Activated T-helper 2 cell treated with anti-CD3 and anti-CD28 coated beads, Interferon-gamma antibody, Interleukin-2, Interleukin-4, amounts not matched to agents 10 μg/mL and 5 μg/mL and 100 μg/mL, durations not matched to agents 14 hours and 24 hours and 36 hours (primary cell): ENCODE data around the gene LMTK3. TPM values are rescaled to one million over a fixed set of nuclear protein-coding genes. Genes with fewer than 3 reads are reported as not detected.
"Not testable (repeated sequence)": the region's sequence is repeated elsewhere in the genome, so short reads cannot be mapped to it uniquely, and the experiment has no call there.

Experiments used
- DNase-seq: peaks from one replicate; pipeline ENCODE4 v3.0.0; 2021; ENCODE audit warnings: low spot score
- H3K27ac Mint-ChIP-seq: one replicate; pipeline ENCODE4 v1.8.0; 2021; ENCODE audit warnings: mixed read lengths
- H3K27me3 Mint-ChIP-seq: one replicate; pipeline ENCODE4 v1.8.0; 2021; ENCODE audit warnings: low read depth, mixed read lengths
- H3K36me3 Mint-ChIP-seq: one replicate; pipeline ENCODE4 v1.8.0; 2021; ENCODE audit warnings: low read depth, mixed read lengths
- H3K4me1 Mint-ChIP-seq: one replicate; pipeline ENCODE4 v1.8.0; 2021; ENCODE audit warnings: low read depth, mixed read lengths
- H3K4me3 Mint-ChIP-seq: one replicate; pipeline ENCODE4 v1.8.0; 2021; ENCODE audit warnings: low read depth, mild to moderate bottlenecking, moderate library complexity, mixed read lengths
- H3K9me3 Mint-ChIP-seq: one replicate; pipeline ENCODE4 v1.8.0; 2021; ENCODE audit warnings: mixed read lengths
- intact Hi-C: fragments of 100-400 bp; cut with micrococcal nuclease; formaldehyde crosslinking; loops from one replicate; pipeline ENCODE4 v1.15.1; 2023
- total RNA-seq: library from RNA; stranded (reverse); gene quantifications from 2 replicates; pipeline ENCODE4 v1.2.3, GENCODE V29; 2022

Gene LMTK3
- total RNA-seq, 1 donor from 2014 or later = 5.1 TPM

GRCh38 chr19:48487544-48487943, 24.1 kb downstream of the LMTK3 start:
- no peak for DNase-seq
- Mint-ChIP-seq H3K4me1 (peaks cover 14% of the 10 kb centered on the region), H3K9me3 (no peaks in the 10 kb centered on the region), H3K27ac (no peak overlapping the region), H3K4me3 (no peak overlapping the region), H3K36me3 (no peaks in the 10 kb centered on the region), H3K27me3 (peaks cover 13% of the 10 kb centered on the region)
- intact Hi-C loops = no loop called here

- H3K4me3 Mint-ChIP-seq, DNase-seq, H3K36me3 Mint-ChIP-seq, H3K27ac Mint-ChIP-seq, H3K27me3 Mint-ChIP-seq, H3K9me3 Mint-ChIP-seq, intact Hi-C loops, H3K4me1 Mint-ChIP-seq: not testable (repeated sequence)
Observed at GRCh38 chr19:48486706-48487105, 24.9 kb downstream of the LMTK3 start.

- intact Hi-C loops = no loop called here
Observed at GRCh38 chr19:48484931-48485612, 26.6 kb downstream of the LMTK3 start.

GRCh38 chr19:48484247-48484893, 27.3 kb downstream of the LMTK3 start:
- peaks cover 10% of the 10 kb centered on the region for H3K4me1 Mint-ChIP-seq
- no peak for DNase-seq
- intact Hi-C loops = no loop called here
- H3K4me3 Mint-ChIP-seq = no peak overlapping the region
- H3K36me3 Mint-ChIP-seq = peaks cover 5% of the 10 kb centered on the region
- no peaks in the 10 kb centered on the region for H3K9me3 Mint-ChIP-seq
- H3K27ac Mint-ChIP-seq = no peak overlapping the region
- H3K27me3 Mint-ChIP-seq = no peaks in the 10 kb centered on the region

More at GRCh38 chr19:48484931-48485612, 26.6 kb downstream of the LMTK3 start:
- H3K27me3 Mint-ChIP-seq = no peaks in the 10 kb centered on the region
- peaks cover 7% of the 10 kb centered on the region for H3K4me1 Mint-ChIP-seq
- H3K4me3 Mint-ChIP-seq = no peak overlapping the region
- H3K36me3 Mint-ChIP-seq = no peaks in the 10 kb centered on the region
- no peak overlapping the region for H3K27ac Mint-ChIP-seq
- H3K9me3 Mint-ChIP-seq = no peaks in the 10 kb centered on the region
- DNase-seq = no peak

- Mint-ChIP-seq H3K27me3 (no peaks in the 10 kb centered on the region), H3K27ac (no peak overlapping the region), H3K36me3 (peaks cover 8% of the 10 kb centered on the region), H3K9me3 (no peaks in the 10 kb centered on the region), H3K4me3 (no peak overlapping the region), H3K4me1 (peaks cover 12% of the 10 kb centered on the region)
- intact Hi-C loops = no loop called here
- DNase-seq = no peak
Observed at GRCh38 chr19:48483301-48483700, 28.3 kb downstream of the LMTK3 start.

DNA sequence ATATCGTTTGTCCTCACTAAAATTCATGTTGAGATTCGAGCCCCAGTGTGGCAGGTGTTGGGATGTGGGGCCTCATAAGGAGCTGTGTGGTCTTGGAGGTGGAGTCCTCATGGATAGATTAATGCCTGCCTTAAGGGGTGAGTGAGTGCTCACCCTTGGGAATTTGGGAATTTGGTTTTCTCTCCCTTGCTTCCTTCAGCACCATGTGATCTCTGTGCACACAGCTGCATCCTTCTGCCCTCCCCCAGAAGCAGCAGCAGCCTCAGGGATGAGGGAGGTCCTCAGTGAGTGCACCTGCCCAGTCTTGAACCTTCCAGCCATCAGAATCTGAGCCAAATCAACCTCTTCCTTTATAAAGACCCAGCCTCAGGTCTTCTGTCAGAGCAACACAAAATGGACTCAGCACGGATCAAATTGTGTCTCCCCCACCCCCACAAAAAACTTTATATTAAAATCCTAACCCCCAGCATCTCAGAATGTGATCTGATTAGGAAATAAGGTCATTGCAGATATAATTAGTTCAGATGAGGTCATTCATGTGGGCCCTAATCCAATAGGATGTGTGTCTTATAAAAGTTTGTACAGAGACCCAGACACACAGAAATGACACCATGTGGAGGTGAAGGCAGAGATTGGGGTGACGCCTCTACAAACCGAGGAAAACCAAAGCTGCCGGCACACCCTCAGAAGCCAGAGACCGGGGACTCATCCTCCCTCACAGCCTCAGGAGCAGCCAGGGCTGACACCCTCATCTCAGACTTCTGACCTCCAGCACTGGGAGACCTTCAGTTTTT, 29.6 kb downstream of the LMTK3 start:
- H3K9me3 Mint-ChIP-seq = no peaks in the 10 kb centered on the region
- H3K4me3 Mint-ChIP-seq = no peak overlapping the region
- H3K4me1 Mint-ChIP-seq = peaks cover 12% of the 10 kb centered on the region
- H3K27me3 Mint-ChIP-seq = no peaks in the 10 kb centered on the region
- no peak overlapping the region for H3K27ac Mint-ChIP-seq
- peaks cover 8% of the 10 kb centered on the region for H3K36me3 Mint-ChIP-seq
- intact Hi-C loops = no loop called here
- DNase-seq = no peak

DNA sequence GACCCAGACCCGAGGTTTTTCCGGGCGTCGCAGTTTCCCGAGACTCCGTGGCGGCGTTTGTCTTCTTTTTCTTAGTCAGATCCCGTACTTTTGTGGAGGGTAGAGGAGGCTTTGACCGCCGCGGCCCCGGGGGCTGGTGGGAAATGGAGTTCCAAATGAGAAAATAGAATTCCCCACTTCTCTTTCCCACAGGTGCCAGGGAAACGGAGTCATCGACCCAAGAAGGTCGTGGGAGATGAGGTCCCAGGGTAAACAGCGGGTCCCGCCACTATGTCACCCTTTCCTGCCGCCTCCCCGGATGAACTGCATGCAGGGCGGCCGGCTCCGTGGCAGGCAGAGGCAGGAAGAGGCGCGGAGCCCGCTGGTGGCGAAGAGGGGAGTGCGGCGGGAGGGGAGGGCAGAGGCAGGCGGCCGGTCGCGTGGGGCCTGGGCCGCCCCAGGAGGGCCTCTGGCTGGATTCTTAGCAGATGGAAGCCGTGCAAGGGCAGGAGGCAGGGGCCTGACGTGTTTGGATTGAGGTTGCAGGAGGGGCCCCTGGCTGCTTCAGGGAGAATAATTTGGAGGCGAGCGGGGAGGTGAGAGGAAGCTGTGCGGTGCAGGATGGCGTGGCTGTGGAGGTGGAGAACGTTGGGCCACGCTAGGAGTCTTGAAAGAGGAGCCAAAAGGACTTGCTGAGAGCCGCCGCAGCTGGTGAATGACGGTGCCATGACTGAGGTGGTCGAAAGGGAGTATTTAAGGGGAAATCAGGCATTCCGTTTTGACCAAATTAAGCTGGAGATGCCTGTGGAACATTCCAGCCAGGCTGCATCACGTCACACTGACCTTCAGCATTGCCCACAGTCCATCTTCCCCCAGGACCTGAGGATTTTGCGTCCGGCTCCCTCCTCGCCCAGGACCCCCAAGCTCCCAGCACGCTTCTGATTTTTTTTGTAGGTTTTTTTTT, 30.8 kb downstream of the LMTK3 start:
- DNase-seq = peak; percentile 55
- intact Hi-C loops = no loop called here
- Mint-ChIP-seq H3K4me3 (peak overlapping the region; percentile 72), H3K9me3 (no peaks in the 10 kb centered on the region), H3K36me3 (peaks cover 13% of the 10 kb centered on the region), H3K4me1 (peaks cover 12% of the 10 kb centered on the region), H3K27ac (peak overlapping the region; percentile 73), H3K27me3 (no peaks in the 10 kb centered on the region)

DNA sequence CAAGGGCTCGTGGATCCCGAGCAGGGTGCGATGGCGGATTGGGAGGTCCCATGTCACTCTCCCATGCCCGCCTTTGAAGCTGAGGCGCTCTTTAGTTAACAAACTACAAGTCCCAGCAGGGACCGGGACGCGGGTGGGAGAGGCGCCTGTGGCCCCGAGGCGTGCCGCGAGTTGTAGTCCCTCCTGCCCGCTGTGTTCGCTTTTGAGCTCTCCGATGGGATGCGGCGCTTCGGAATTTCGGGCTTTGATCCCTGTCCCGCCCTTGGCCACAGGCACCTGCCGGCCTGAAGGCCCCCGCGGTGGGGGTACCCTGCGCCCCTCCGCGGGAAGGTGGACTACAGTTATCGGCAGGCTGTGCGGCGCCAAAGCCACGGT, 31.5 kb downstream of the LMTK3 start:
- Mint-ChIP-seq H3K27ac (peak overlapping the region; percentile 73), H3K4me3 (peak overlapping the region; percentile 72), H3K9me3 (no peaks in the 10 kb centered on the region), H3K36me3 (peaks cover 20% of the 10 kb centered on the region), H3K27me3 (no peaks in the 10 kb centered on the region), H3K4me1 (peaks cover 12% of the 10 kb centered on the region)
- DNase-seq = no peak
- intact Hi-C loops = no loop called here

DNA sequence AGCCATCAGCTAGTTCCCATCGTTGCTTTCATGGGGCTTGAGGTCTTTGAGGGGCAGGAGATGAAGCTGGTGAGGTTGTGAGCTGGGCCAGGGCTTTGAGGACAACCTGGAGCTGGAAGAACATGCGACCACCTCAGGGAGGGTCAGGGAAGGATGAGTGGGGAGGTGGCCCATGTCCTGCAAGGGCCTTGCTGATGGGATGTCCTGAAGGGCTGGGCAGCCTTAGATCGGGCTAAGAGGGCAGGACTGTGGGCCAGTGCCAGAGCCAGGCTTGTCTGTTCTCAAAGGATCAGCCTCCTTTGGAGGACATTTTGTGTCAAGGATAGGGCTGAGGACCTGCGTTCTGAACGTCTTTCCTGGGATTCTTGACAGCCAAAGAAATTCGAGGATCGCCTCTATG, 31.9 kb downstream of the LMTK3 start:
- Mint-ChIP-seq H3K9me3 (no peaks in the 10 kb centered on the region), H3K4me3 (no peak overlapping the region), H3K27ac (no peak overlapping the region), H3K27me3 (no peaks in the 10 kb centered on the region), H3K36me3 (peaks cover 23% of the 10 kb centered on the region), H3K4me1 (peaks cover 12% of the 10 kb centered on the region)
- intact Hi-C loops = no loop called here
- DNase-seq = no peak

DNA sequence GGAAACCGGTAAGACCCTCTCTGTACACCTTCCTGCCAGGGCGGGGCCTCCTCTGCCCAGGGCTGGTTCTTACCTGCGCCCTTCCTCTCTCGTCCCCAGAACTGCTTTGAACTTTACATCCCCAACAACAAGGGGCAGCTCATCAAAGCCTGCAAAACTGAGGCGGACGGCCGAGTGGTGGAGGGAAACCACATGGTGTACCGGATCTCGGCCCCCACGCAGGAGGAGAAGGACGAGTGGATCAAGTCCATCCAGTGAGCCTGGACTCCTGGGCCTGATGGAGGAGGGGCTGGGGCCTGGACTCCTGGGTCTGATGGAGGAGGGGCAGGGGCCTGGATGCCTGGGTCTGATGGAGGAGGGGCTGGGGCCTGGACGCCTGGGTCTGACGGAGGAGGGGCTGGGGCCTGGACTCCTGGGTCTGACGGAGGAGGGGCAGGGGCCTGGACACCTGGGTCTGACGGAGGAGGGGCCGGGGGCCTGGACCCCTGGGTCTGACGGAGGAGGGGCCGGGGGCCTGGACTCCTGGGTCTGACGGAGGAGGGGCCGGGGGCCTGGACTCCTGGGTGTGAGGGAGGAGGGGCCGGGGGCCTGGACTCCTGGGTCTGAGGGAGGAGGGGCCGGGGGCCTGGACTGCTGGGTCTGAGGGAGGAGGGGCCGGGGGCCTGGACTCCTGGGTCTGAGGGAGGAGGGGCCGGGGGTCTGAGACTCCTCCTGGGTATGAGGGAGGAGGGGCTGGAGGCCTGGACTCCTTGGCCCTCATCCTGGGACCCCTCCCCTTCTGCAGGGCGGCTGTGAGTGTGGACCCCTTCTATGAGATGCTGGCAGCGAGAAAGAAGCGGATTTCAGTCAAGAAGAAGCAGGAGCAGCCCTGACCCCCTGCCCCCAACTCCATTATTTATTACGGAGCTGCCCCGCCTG, 33.0 kb downstream of the LMTK3 start:
- no peaks in the 10 kb centered on the region for H3K27me3 Mint-ChIP-seq
- no peak overlapping the region for H3K27ac Mint-ChIP-seq
- DNase-seq = no peak
- peaks cover 27% of the 10 kb centered on the region for H3K36me3 Mint-ChIP-seq
- intact Hi-C loops = no loop called here
- no peak overlapping the region for H3K4me3 Mint-ChIP-seq
- H3K4me1 Mint-ChIP-seq = peaks cover 12% of the 10 kb centered on the region
- H3K9me3 Mint-ChIP-seq = no peaks in the 10 kb centered on the region

GRCh38 chr19:48477698-48478338, 33.8 kb downstream of the LMTK3 start:
- peaks cover 12% of the 10 kb centered on the region for H3K4me1 Mint-ChIP-seq
- H3K27me3 Mint-ChIP-seq = no peaks in the 10 kb centered on the region
- H3K9me3 Mint-ChIP-seq = no peaks in the 10 kb centered on the region
- peaks cover 35% of the 10 kb centered on the region for H3K36me3 Mint-ChIP-seq
- intact Hi-C loops = no loop called here
- no peak for DNase-seq
- H3K27ac Mint-ChIP-seq = no peak overlapping the region
- no peak overlapping the region for H3K4me3 Mint-ChIP-seq
